Measurements from ENCODE around the gene TMEM247. TPM values are rescaled to one million over a fixed set of nuclear protein-coding genes. Genes with fewer than 3 reads are reported as not detected.

The TMEM247 gene
- total RNA-seq, result not detected in 2 replicates

GRCh38 chr2:46479265-46479664 lies at the start of gene TMEM247:
Gene TMEM247, plus strand, starts transcription at chr2:46479565.

Small RNA genes lying within 50 kb of the gene (small RNA-seq; reads per million reads assigned to genes)
- gene RN7SL817P, result not detected

Other genes starting within 250 kb of the TMEM247 start
- gene EPAS1, start 182.2 kb upstream of the TMEM247 start, total RNA-seq, result 398 and 489 TPM in 2 replicates
- 34.5 and 38.8 TPM in 2 replicates for gene RHOQ, start 62.9 kb downstream of the TMEM247 start, total RNA-seq
- 6.2 and 6.3 TPM in 2 replicates for gene ATP6V1E2, start 63.0 kb downstream of the TMEM247 start, total RNA-seq
- 10.6 and 14.1 TPM in 2 replicates for gene PIGF, start 137.5 kb downstream of the TMEM247 start, total RNA-seq
- gene CRIPT, start 137.7 kb downstream of the TMEM247 start, total RNA-seq, result 10.6 and 18.7 TPM in 2 replicates
- 15.3 and 22.3 TPM in 2 replicates for gene SOCS5, start 219.7 kb downstream of the TMEM247 start, total RNA-seq